K562 (cell line): ENCODE results near the gene ARMC7. TPM values are rescaled to one million over a fixed set of nuclear protein-coding genes. Genes with fewer than 3 reads are reported as not detected.

ENCODE experiments used
- CBX8 ChIP-seq: fragments of 200-600 bp; sonication (generic); IDR thresholded peaks from 2 replicates; pipeline ENCODE4 v1.6.1; 2012; ENCODE audit warnings: borderline replicate concordance, mixed run types, low read depth, mild to moderate bottlenecking, moderate library complexity, mixed read lengths, low read length, control low read depth, inconsistent platforms; ENCODE audit not compliant: poor library complexity, severe bottlenecking; ENCODE audit errors: extremely low read depth
- E4F1 ChIP-seq: fragments of 250-450 bp; sonication (Bioruptor Pico); IDR thresholded peaks from 2 replicates; pipeline ENCODE4 v1.5.0; 2021; ENCODE audit warnings: mild to moderate bottlenecking, borderline replicate concordance
- GABPB1 ChIP-seq: sonication (generic); formaldehyde crosslinking; IDR thresholded peaks from 2 replicates; pipeline ENCODE4 v1.8.0; 2022; ENCODE audit warnings: mild to moderate bottlenecking, missing genetic modification reagents
- HDAC3 ChIP-seq: fragments of 450-650 bp; IDR thresholded peaks from 2 replicates; pipeline ENCODE4 v1.6.1; 2018; ENCODE audit warnings: borderline replicate concordance, mild to moderate bottlenecking, moderate library complexity; ENCODE audit not compliant: partially characterized antibody
- HMGXB4 ChIP-seq: sonication (generic); formaldehyde crosslinking; IDR thresholded peaks from 2 replicates; pipeline ENCODE4 v1.8.1; 2023; ENCODE audit warnings: mild to moderate bottlenecking, missing genetic modification reagents
- LEF1 ChIP-seq: fragments of 450-650 bp; IDR thresholded peaks from 2 replicates; pipeline ENCODE4 v1.6.1; 2016; ENCODE audit warnings: mild to moderate bottlenecking
- MAZ ChIP-seq, 2 experiments: fragments of 450-650 bp in 1 of 2; sonication (generic) in 1 of 2; formaldehyde crosslinking; IDR thresholded peaks in 1 of 2; conservative IDR thresholded peaks in 1 of 2; 2 replicates each; pipeline versions ENCODE4 v1.4.0 to v1.5.0; 2020; ENCODE audit warnings: mild to moderate bottlenecking in 1 of 2, missing genetic modification reagents in 1 of 2
- MEIS2 ChIP-seq: fragments of 450-650 bp; IDR thresholded peaks from 2 replicates; pipeline ENCODE4 v1.6.1; 2014; ENCODE audit warnings: mild to moderate bottlenecking; ENCODE audit not compliant: partially characterized antibody
- POLR2B ChIP-seq: fragments of 450-650 bp; IDR thresholded peaks from 2 replicates; pipeline ENCODE4 v1.6.1; 2018; ENCODE audit warnings: low read depth; ENCODE audit not compliant: partially characterized antibody
- POLR3G ChIP-seq: IDR thresholded peaks from 2 replicates; pipeline ENCODE4 v1.6.1; 2011; ENCODE audit not compliant: insufficient read length, insufficient replicate concordance; ENCODE audit errors: extremely low read depth
- RBM17 ChIP-seq: fragments of 200-400 bp; formaldehyde crosslinking; IDR thresholded peaks from 2 replicates; pipeline ENCODE4 v1.6.1; 2017; ENCODE audit warnings: low read depth, mild to moderate bottlenecking, low read length, borderline replicate concordance
- RBM25 ChIP-seq: fragments of 200-400 bp; formaldehyde crosslinking; IDR thresholded peaks from 2 replicates; pipeline ENCODE4 v1.6.1; 2018; ENCODE audit warnings: low read length, low read depth, moderate library complexity; ENCODE audit not compliant: severe bottlenecking
- SMARCA5 ChIP-seq: fragments of 450-650 bp; IDR thresholded peaks from 2 replicates; pipeline ENCODE4 v1.6.1; 2016
- TAF9B ChIP-seq: fragments of 450-650 bp; IDR thresholded peaks from 2 replicates; pipeline ENCODE4 v1.6.1; 2018; ENCODE audit warnings: mild to moderate bottlenecking; ENCODE audit not compliant: partially characterized antibody
- TARDBP ChIP-seq: fragments of 450-650 bp; IDR thresholded peaks from 2 replicates; pipeline ENCODE4 v1.6.1; 2016
- TCF3 ChIP-seq: sonication (generic); formaldehyde crosslinking; IDR thresholded peaks from 2 replicates; pipeline ENCODE4 v1.4.0; 2020; ENCODE audit warnings: mild to moderate bottlenecking, missing genetic modification reagents
- TRIM28 ChIP-seq: fragments of 450-650 bp; IDR thresholded peaks from 2 replicates; pipeline ENCODE4 v1.6.1; 2017
- ZC3H4 ChIP-seq: sonication (generic); formaldehyde crosslinking; IDR thresholded peaks from 2 replicates; pipeline ENCODE4 v1.9.0; 2021; ENCODE audit warnings: missing genetic modification reagents, borderline replicate concordance
- ZNF584 ChIP-seq: fragments of 200-800 bp; sonication (Bioruptor generic); IDR thresholded peaks from 2 replicates; pipeline ENCODE4 v1.6.1; 2016; ENCODE audit warnings: low read depth, mild to moderate bottlenecking, missing genetic modification characterization, missing compliant biosample characterization
- ZNF696 ChIP-seq: fragments of 250-450 bp; sonication (Bioruptor Pico); conservative IDR thresholded peaks from 2 replicates; pipeline ENCODE4 v1.4.0; 2020; ENCODE audit warnings: mild to moderate bottlenecking, moderate library complexity
- ZNF780A ChIP-seq: fragments of 250-450 bp; sonication (Bioruptor Pico); IDR thresholded peaks from 2 replicates; pipeline ENCODE4 v1.5.0; 2021; ENCODE audit warnings: mild to moderate bottlenecking
- polyA plus RNA-seq, 8 experiments: library from polyadenylated mRNA; depleted of rRNA in 4 of 8; stranded (reverse) in 5 of 8; unstranded in 3 of 8; fragments of >200 nt; fragmentation: Nextera tagmentation in 2 of 8; fragmentation: Illumina TruSeq in 1 of 8; extraction: Ambion mirVana in 2 of 8; extraction: Trizol in 1 of 8; gene quantifications; 2 replicates each; pipeline versions ENCODE4 v1.2.1 to v1.2.3, GENCODE V29; 2011 to 2014; ENCODE audit warnings: inconsistent platforms in 1 of 8, missing spikeins in 1 of 8
- total RNA-seq, 7 experiments: library from RNA; depleted of rRNA in 6 of 7; stranded (reverse); fragments of >200 nt in 6 of 7; fragmentation: Illumina TruSeq in 2 of 7; extraction: Trizol in 2 of 7; gene quantifications; 2 replicates each; pipeline versions ENCODE4 v1.2.1 to v1.2.3, GENCODE V29; 2011 to 2021; ENCODE audit warnings: low replicate concordance in 1 of 7
- TF ChIP-seq, protein P1 (sequence below), 3 experiments: fragments of 200-800 bp in 1 of 3; sonication (Bioruptor generic) in 1 of 3; sonication (generic) in 1 of 3; formaldehyde crosslinking in 1 of 3; IDR thresholded peaks; 2 replicates each; pipeline versions ENCODE4 v1.6.1 to v1.8.0; 2016 to 2022; ENCODE audit warnings: mild to moderate bottlenecking in 2 of 3, missing compliant biosample characterization in 2 of 3, missing genetic modification characterization in 2 of 3, missing genetic modification reagents in 1 of 3
- TF ChIP-seq, protein P2 (sequence below): sonication (generic); formaldehyde crosslinking; IDR thresholded peaks from 2 replicates; pipeline ENCODE4 v1.8.0; 2022; ENCODE audit warnings: missing genetic modification reagents, mild to moderate bottlenecking, moderate library complexity, borderline replicate concordance

ARMC7 gene
- total and polyA plus RNA-seq, 9 of the 15 experiments (the other 6 are each of a cell fraction or from before 2014, with no cell fraction given) = 1.4 to 15.2 (median 5.9) TPM

- no peak for TF ChIP-seq HMGXB4 (CRISPR knock-in tag)
- TF ChIP-seq LEF1 = peak; percentile 83; the same call in 1 of the 2 replicates
- TF ChIP-seq ZNF584 (CRISPR knock-in tag) = no peak
- no peak for TF ChIP-seq ZC3H4
- peak; percentile 60 for TF ChIP-seq GABPB1 (CRISPR knock-in tag)
- no peak for TF ChIP-seq POLR2B
- no peak for TF ChIP-seq POLR3G
- TF ChIP-seq MEIS2 = peak; percentile 98
- TF ChIP-seq, protein P1, sequence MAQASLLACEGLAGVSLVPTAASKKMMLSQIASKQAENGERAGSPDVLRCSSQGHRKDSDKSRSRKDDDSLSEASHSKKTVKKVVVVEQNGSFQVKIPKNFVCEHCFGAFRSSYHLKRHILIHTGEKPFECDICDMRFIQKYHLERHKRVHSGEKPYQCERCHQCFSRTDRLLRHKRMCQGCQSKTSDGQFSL (CRISPR knock-in tag; IDR thresholded peaks at IDR 0.05) = no peak
- TF ChIP-seq, protein P1 (tag; IDR thresholded peaks at IDR 0.05) = no peak
- TF ChIP-seq E4F1 (CRISPR knock-in tag) = no peak
- TF ChIP-seq TCF3 (CRISPR knock-in tag) = peak; percentile 38; the same call in 1 of the 2 replicates
- no peak for TF ChIP-seq SMARCA5
- 0 out of 4 replicates have a peak, but pooled peaks of 1 of the 2 experiments have one; percentile 31 for TF ChIP-seq MAZ (CRISPR knock-in tag; conservative IDR thresholded peaks at IDR 0.05 in 1 of 2, IDR thresholded peaks at IDR 0.05 in 1 of 2)
- TF ChIP-seq TAF9B = no peak
- no peak for TF ChIP-seq ZNF696 (CRISPR knock-in tag)
- no peak for TF ChIP-seq TRIM28
- TF ChIP-seq CBX8 = no peak
- TF ChIP-seq, protein P2, sequence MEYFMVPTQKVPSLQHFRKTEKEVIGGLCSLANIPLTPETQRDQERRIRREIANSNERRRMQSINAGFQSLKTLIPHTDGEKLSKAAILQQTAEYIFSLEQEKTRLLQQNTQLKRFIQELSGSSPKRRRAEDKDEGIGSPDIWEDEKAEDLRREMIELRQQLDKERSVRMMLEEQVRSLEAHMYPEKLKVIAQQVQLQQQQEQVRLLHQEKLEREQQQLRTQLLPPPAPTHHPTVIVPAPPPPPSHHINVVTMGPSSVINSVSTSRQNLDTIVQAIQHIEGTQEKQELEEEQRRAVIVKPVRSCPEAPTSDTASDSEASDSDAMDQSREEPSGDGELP = peak; percentile 38; the same call in 1 of the 2 replicates
- no peak for TF ChIP-seq HDAC3
- TF ChIP-seq TARDBP = no peak
- TF ChIP-seq RBM17 = no peak
- no peak for TF ChIP-seq RBM25
- TF ChIP-seq ZNF780A (CRISPR knock-in tag) = no peak
Observed at GRCh38 chr17:75102385-75102821, 7.4 kb upstream of the ARMC7 start (continued).
